B cell (primary cell): ENCODE measurements around the gene NSD1. TPM values are rescaled to one million over a fixed set of nuclear protein-coding genes. Genes with fewer than 3 reads are reported as not detected.

Experiments used
- ATAC-seq: fragments of 200-7000 bp; cut with Tn5 transposase; one replicate; pipeline ENCODE4 v1.10.0; 2021; ENCODE audit warnings: low read depth, mild to moderate bottlenecking, moderate number of reproducible peaks, moderate library complexity
- CTCF ChIA-PET: fragments of 350-600 bp; sonication (Branson Sonifier 250); formaldehyde crosslinking; loops from one replicate; lab custom pipeline; 2021; ENCODE audit warnings: antibody characterized with exemption, inconsistent platforms; lab: Charles Lee
- POLR2A ChIA-PET: fragments of 350-600 bp; sonication (Branson Sonifier 250); formaldehyde crosslinking; loops from one replicate; lab custom pipeline; 2021; ENCODE audit warnings: antibody characterized with exemption; lab: Charles Lee
- DNase-seq: peaks from one replicate; pipeline ENCODE4 v3.0.0; 2013
- H2AFZ ChIP-seq: 2 replicates; pipeline ENCODE4 v1.6.1; 2012; ENCODE audit warnings: mild to moderate bottlenecking, low read depth, low read length; ENCODE audit not compliant: insufficient read depth, poor library complexity, severe bottlenecking
- H3K27ac ChIP-seq, 2 donors: 1 replicate in 1 of 2; 2 replicates in 1 of 2; pipeline ENCODE4 v1.5.1; 2012 to 2013; ENCODE audit warnings: low read length in 2 of 2, mild to moderate bottlenecking in 2 of 2, moderate library complexity in 1 of 2
- H3K27me3 ChIP-seq, 4 experiments: fragments of 200-600 bp in 1 of 4; sonication (generic) in 1 of 4; replicated peaks in 1 of 4; 1 replicate in 2 of 4; 2 replicates in 2 of 4; pipeline versions ENCODE4 v1.6.1 to v1.7.0; 2013 to 2016; ENCODE audit warnings: low read length in 3 of 4, mild to moderate bottlenecking in 2 of 4, mixed read lengths in 1 of 4, moderate library complexity in 1 of 4; ENCODE audit not compliant: insufficient read depth in 4 of 4, control insufficient read depth in 3 of 4; ENCODE audit errors: control extremely low read depth in 1 of 4
- H3K36me3 ChIP-seq, 2 experiments: replicated peaks in 1 of 2; 1 replicate in 1 of 2; 2 replicates in 1 of 2; pipeline versions ENCODE4 v1.6.1 to v1.7.1; 2013; ENCODE audit warnings: low read length in 1 of 2; ENCODE audit not compliant: insufficient read depth in 2 of 2, control insufficient read depth in 1 of 2; ENCODE audit errors: control extremely low read depth in 1 of 2, extremely low read depth in 1 of 2
- H3K4me1 ChIP-seq, 2 donors: fragments of 200-600 bp in 1 of 2; sonication (generic) in 1 of 2; 1 replicate in 1 of 2; 2 replicates in 1 of 2; pipeline versions ENCODE4 v1.5.1 to v1.6.1; 2013 to 2017; ENCODE audit warnings: low read length in 2 of 2; ENCODE audit not compliant: control insufficient read depth in 2 of 2, insufficient read depth in 2 of 2
- H3K4me2 ChIP-seq: replicated peaks from 2 replicates; pipeline ENCODE3; 2012; ENCODE audit warnings: mild to moderate bottlenecking, low read depth, low read length; ENCODE audit not compliant: poor library complexity, severe bottlenecking
- H3K4me3 ChIP-seq, 5 experiments: fragments of 200-600 bp in 1 of 5; sonication (generic) in 1 of 5; 1 replicate in 3 of 5; 2 replicates in 2 of 5; pipeline versions ENCODE4 v1.5.1 to v1.7.0; 2011 to 2016; ENCODE audit warnings: low read length in 4 of 5, mild to moderate bottlenecking in 4 of 5, low read depth in 2 of 5, control low read depth in 1 of 5, moderate library complexity in 1 of 5; ENCODE audit not compliant: insufficient read depth in 1 of 5; ENCODE audit errors: control extremely low read depth in 1 of 5, extremely low read depth in 1 of 5
- H3K79me2 ChIP-seq: fragments of 200-600 bp; sonication (generic); one replicate; pipeline ENCODE4 v1.6.0; 2016; ENCODE audit warnings: low read length; ENCODE audit not compliant: control insufficient read depth, insufficient read depth
- H3K9ac ChIP-seq: fragments of 200-600 bp; sonication (generic); 2 replicates; pipeline ENCODE4 v1.6.1; 2017; ENCODE audit warnings: mild to moderate bottlenecking, low read length, moderate library complexity
- H3K9me3 ChIP-seq, 3 donors: one replicate each; pipeline versions ENCODE4 v1.6.1 to v1.7.1; 2013; ENCODE audit warnings: low read length in 2 of 3; ENCODE audit not compliant: control insufficient read depth in 2 of 3, insufficient read depth in 1 of 3; ENCODE audit errors: control extremely low read depth in 1 of 3
- H4K20me1 ChIP-seq: 2 replicates; pipeline ENCODE4 v1.6.0; 2012; ENCODE audit warnings: mild to moderate bottlenecking, low read length; ENCODE audit not compliant: insufficient read depth, control insufficient read depth, poor library complexity, severe bottlenecking
- H3K27ac Mint-ChIP-seq: one replicate; pipeline ENCODE4 v1.8.0; 2021; ENCODE audit warnings: mixed read lengths
- H3K27me3 Mint-ChIP-seq: one replicate; pipeline ENCODE4 v1.8.0; 2021; ENCODE audit warnings: mixed read lengths
- H3K4me1 Mint-ChIP-seq: one replicate; pipeline ENCODE4 v1.8.0; 2021; ENCODE audit warnings: mixed read lengths
- H3K4me3 Mint-ChIP-seq: one replicate; pipeline ENCODE4 v1.8.0; 2021; ENCODE audit warnings: mixed read lengths
- H3K9me3 Mint-ChIP-seq: one replicate; pipeline ENCODE4 v1.8.0; 2022; ENCODE audit warnings: mixed read lengths; ENCODE audit not compliant: insufficient read depth
- EZH2 ChIP-seq: IDR thresholded peaks from 2 replicates; pipeline ENCODE4 v1.6.1; 2012; ENCODE audit warnings: borderline replicate concordance, low read depth, mild to moderate bottlenecking, moderate library complexity, low read length; ENCODE audit not compliant: insufficient read depth, poor library complexity, severe bottlenecking
- WGBS: methylation state at CpG from one replicate; pipeline ENCODE4 v1.1.5; 2013; ENCODE audit warnings: missing lambda C conversion rate; ENCODE audit not compliant: insufficient coverage; 5-methylcytosine and 5-hydroxymethylcytosine counted together
- intact Hi-C: fragments of 100-400 bp; cut with micrococcal nuclease; formaldehyde crosslinking; loops from one replicate; pipeline ENCODE4 v1.10.0; 2022
- polyA plus RNA-seq: library from polyadenylated mRNA; depleted of rRNA; stranded (reverse); fragments of >200 nt; gene quantifications from 2 replicates; pipeline ENCODE4 v1.2.3, GENCODE V29; 2012
- total RNA-seq, 2 donors: library from RNA; stranded (reverse); fragments of 120-200 nt in 1 of 2; gene quantifications; 1 replicate in 1 of 2; 2 replicates in 1 of 2; pipeline versions ENCODE4 v1.2.3 to v1.2.4, GENCODE V29; 2013 to 2022
- TF ChIP-seq, protein P1 (sequence below): fragments of 200-600 bp; IDR thresholded peaks from one replicate; pipeline ENCODE4 v1.8.0; 2022; ENCODE audit warnings: antibody characterized with exemption, mild to moderate bottlenecking

Gene NSD1
- total and polyA plus RNA-seq, 2 donors (not counting 1 experiment from before 2014, with no cell fraction given), result 10.8 to 145 TPM

DNA sequence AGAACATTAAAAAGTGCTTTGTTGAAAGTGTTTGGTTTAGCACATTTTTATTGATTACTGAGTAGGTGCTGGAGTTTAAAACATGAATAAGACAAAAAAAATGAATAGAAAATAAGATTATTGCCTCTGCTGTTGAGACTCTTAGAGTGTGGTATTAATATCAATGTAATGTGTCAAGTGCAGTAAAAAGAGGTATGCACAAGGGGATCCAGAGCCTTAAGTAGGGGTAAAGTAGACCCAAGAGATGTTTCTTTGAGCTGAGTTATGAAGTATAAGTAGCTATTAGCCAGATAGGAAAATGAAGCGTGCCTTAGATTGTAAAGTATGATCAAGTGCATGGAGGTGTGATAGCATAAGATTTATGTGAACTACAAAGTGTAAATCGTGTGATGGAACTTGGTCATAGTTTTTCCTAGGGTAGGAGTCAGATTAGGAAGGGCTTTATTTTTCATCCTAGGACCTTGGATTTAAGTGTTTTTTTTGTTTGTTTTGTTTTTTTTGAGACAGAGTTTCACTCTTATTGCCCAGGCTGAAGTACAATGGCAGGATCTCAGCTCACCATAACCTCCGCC is 45.2 kb downstream of the NSD1 start:
- Histone ChIP-seq H3K9ac (no peak overlapping the region), H3K79me2 (peaks cover 96% of the 10 kb centered on the region), H3K4me2 (no peak overlapping the region), H3K4me1 (peaks cover 19% of the 10 kb centered on the region in 2 donors), H3K4me3 (no peak overlapping the region), H3K27me3 (no peaks in the 10 kb centered on the region), H2AFZ (no peak overlapping the region), H4K20me1 (peaks cover 25% of the 10 kb centered on the region), H3K36me3 (peaks cover 1 to 16% of the 10 kb centered on the region in 2 experiments), H3K9me3 (no peaks in the 10 kb centered on the region), H3K27ac (no peak overlapping the region)
- WGBS, result 100% methylated on average over 2 of the region's 3 CpGs
- DNase-seq, result no peak
- ChIA-PET POLR2A (no interaction called here), CTCF (interaction anchor here (1.0 to 1.8 kb wide), 4 partner anchors 19 to 64 kb away, joined by 3 to 4 read pairs (median 3); no protein-coding TSS in a partner anchor)
- Mint-ChIP-seq H3K4me3 (no peak overlapping the region), H3K4me1 (peaks cover 41% of the 10 kb centered on the region), H3K9me3 (no peaks in the 10 kb centered on the region), H3K27ac (no peak overlapping the region), H3K27me3 (no peaks in the 10 kb centered on the region)
- no peak for ATAC-seq
- TF ChIP-seq EZH2, result no peak
- TF ChIP-seq, protein P1, sequence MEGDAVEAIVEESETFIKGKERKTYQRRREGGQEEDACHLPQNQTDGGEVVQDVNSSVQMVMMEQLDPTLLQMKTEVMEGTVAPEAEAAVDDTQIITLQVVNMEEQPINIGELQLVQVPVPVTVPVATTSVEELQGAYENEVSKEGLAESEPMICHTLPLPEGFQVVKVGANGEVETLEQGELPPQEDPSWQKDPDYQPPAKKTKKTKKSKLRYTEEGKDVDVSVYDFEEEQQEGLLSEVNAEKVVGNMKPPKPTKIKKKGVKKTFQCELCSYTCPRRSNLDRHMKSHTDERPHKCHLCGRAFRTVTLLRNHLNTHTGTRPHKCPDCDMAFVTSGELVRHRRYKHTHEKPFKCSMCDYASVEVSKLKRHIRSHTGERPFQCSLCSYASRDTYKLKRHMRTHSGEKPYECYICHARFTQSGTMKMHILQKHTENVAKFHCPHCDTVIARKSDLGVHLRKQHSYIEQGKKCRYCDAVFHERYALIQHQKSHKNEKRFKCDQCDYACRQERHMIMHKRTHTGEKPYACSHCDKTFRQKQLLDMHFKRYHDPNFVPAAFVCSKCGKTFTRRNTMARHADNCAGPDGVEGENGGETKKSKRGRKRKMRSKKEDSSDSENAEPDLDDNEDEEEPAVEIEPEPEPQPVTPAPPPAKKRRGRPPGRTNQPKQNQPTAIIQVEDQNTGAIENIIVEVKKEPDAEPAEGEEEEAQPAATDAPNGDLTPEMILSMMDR, result no peak
- intact Hi-C loops, result loop anchor here (5.0 kb wide), 1 partner anchor 67 kb away; no protein-coding TSS in a partner anchor

DNA sequence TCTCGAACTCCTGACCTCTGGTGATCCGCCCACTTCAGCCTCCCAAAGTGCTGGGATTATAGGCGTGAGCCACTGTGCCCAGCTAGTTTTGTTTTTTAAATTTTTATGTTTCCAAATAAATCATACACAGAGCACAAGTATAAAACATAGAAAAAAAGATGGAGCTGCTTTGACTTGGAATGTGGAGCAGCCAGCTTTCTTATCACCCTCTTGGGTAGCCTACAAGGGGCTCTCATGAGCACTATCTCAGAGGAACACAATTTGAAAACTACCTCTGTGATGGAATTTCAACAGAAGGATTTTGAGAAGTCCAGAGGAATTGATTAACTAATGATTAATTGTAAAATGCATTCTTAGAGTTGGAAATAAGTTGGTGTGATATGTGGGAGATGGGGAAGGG is 45.9 kb downstream of the NSD1 start:
- H3K9me3 ChIP-seq, result no peaks in the 10 kb centered on the region
- no peak overlapping the region for H3K4me3 ChIP-seq
- Mint-ChIP-seq H3K4me1 (peaks cover 39% of the 10 kb centered on the region), H3K27me3 (no peaks in the 10 kb centered on the region), H3K4me3 (no peak overlapping the region), H3K27ac (no peak overlapping the region), H3K9me3 (no peaks in the 10 kb centered on the region)
- H3K79me2 ChIP-seq, result peaks cover 96% of the 10 kb centered on the region
- no peaks in the 10 kb centered on the region for H3K27me3 ChIP-seq
- DNase-seq (no peak), ATAC-seq (no peak)
- 100% methylated on average over 1 of the region's 3 CpGs for WGBS
- H4K20me1 ChIP-seq, result peaks cover 30% of the 10 kb centered on the region
- POLR2A ChIA-PET, result no interaction called here
- no peak overlapping the region for H3K27ac ChIP-seq
- H3K36me3 ChIP-seq, result peaks cover 1 to 17% of the 10 kb centered on the region in 2 experiments
- intact Hi-C loops, result loop anchor here (5.0 kb wide), 1 partner anchor 67 kb away; no protein-coding TSS in a partner anchor
- CTCF ChIA-PET, result interaction anchor here (1.1 to 1.8 kb wide), 2 partner anchors 19 to 65 kb away, joined by 3 to 4 read pairs; no protein-coding TSS in a partner anchor
- no peak overlapping the region for H3K4me2 ChIP-seq
- no peak overlapping the region for H3K9ac ChIP-seq
- H3K4me1 ChIP-seq, result peaks cover 19% of the 10 kb centered on the region in 2 donors
- H2AFZ ChIP-seq, result no peak overlapping the region
- TF ChIP-seq EZH2, result no peak
- TF ChIP-seq, protein P1, result no peak
